Muscle of leg (tissue), 11 donors: ENCODE results near the gene HNRNPU. TPM values are rescaled to one million over a fixed set of nuclear protein-coding genes. Genes with fewer than 3 reads are reported as not detected.
"Not testable (repeated sequence)": the region's sequence is repeated elsewhere in the genome, so short reads cannot be mapped to it uniquely, and the experiment has no call there.

Experiments used
- DNase-seq: peaks from one replicate; pipeline ENCODE4 v3.0.0; 2013
- H3K27ac ChIP-seq: one replicate; pipeline ENCODE4 v1.5.1; 2013; ENCODE audit warnings: mild to moderate bottlenecking, low read length, control low read depth
- H3K27me3 ChIP-seq: one replicate; pipeline ENCODE4 v1.6.1; 2013; ENCODE audit warnings: low read length; ENCODE audit not compliant: control insufficient read depth, insufficient read depth
- H3K36me3 ChIP-seq: one replicate; pipeline ENCODE4 v1.6.1; 2013; ENCODE audit warnings: low read length; ENCODE audit not compliant: control insufficient read depth, insufficient read depth
- H3K4me1 ChIP-seq: one replicate; pipeline ENCODE4 v1.6.1; 2013; ENCODE audit warnings: low read length; ENCODE audit not compliant: control insufficient read depth, insufficient read depth
- H3K4me3 ChIP-seq: one replicate; pipeline ENCODE4 v1.5.1; 2013; ENCODE audit warnings: low read length, control low read depth
- H3K9me3 ChIP-seq: replicated peaks from 2 replicates; pipeline ENCODE4 v1.6.1; 2013; ENCODE audit warnings: low read depth, low read length; ENCODE audit not compliant: control insufficient read depth
- whole genome bisulfite sequencing: methylation state at CpG from one replicate; pipeline ENCODE4 v1.1.5; 2013; ENCODE audit warnings: missing lambda C conversion rate; ENCODE audit not compliant: insufficient coverage; 5-methylcytosine and 5-hydroxymethylcytosine counted together
- polyA plus RNA-seq, 8 donors: library from polyadenylated mRNA; unstranded; fragments of 120-200 nt; gene quantifications; one replicate each; pipeline versions ENCODE4 v1.2.1 to v1.2.3, GENCODE V29; 2013; ENCODE audit warnings: inconsistent platforms in 1 of 8, low replicate concordance in 1 of 8; ENCODE audit not compliant: insufficient read length in 8 of 8, insufficient read depth in 1 of 8
- total RNA-seq: library from RNA; stranded (reverse); fragments of 120-200 nt; gene quantifications from one replicate; pipeline ENCODE4 v1.2.4, GENCODE V29; 2013

HNRNPU gene
- total and polyA plus RNA-seq, 9 donors = 209 to 435 (median 366) TPM

GRCh38 chr1:244833260-244833659 is 31.1 kb downstream of the HNRNPU start:
- 72% methylated on average over 3 of the region's 8 CpGs for WGBS
- Histone ChIP-seq H3K4me3 (peak overlapping the region; percentile 61), H3K27ac (peak overlapping the region; percentile 99)
- H3K9me3 ChIP-seq, DNase-seq, H3K27me3 ChIP-seq, H3K36me3 ChIP-seq, H3K4me1 ChIP-seq: not testable (repeated sequence)

GRCh38 chr1:244830639-244831038 is 33.7 kb downstream of the HNRNPU start:
- no peaks in the 10 kb centered on the region for H3K27me3 ChIP-seq
- no peaks in the 10 kb centered on the region for H3K9me3 ChIP-seq
- no peak overlapping the region for H3K4me3 ChIP-seq
- no peak overlapping the region for H3K27ac ChIP-seq
- no CpG with 5 or more reads among the region's 3 CpGs for WGBS
- H3K36me3 ChIP-seq = no peaks in the 10 kb centered on the region
- DNase-seq = no peak
- no peaks in the 10 kb centered on the region for H3K4me1 ChIP-seq

GRCh38 chr1:244826712-244827111 is 37.6 kb downstream of the HNRNPU start:
- H3K27me3 ChIP-seq = no peaks in the 10 kb centered on the region
- no peaks in the 10 kb centered on the region for H3K9me3 ChIP-seq
- no peaks in the 10 kb centered on the region for H3K4me1 ChIP-seq
- H3K27ac ChIP-seq = no peak overlapping the region
- WGBS = 80% methylated on average over 1 of the region's 4 CpGs
- no peak for DNase-seq
- H3K36me3 ChIP-seq = no peaks in the 10 kb centered on the region
- no peak overlapping the region for H3K4me3 ChIP-seq

GRCh38 chr1:244822878-244823277 is 41.5 kb downstream of the HNRNPU start:
- Histone ChIP-seq H3K27me3 (no peaks in the 10 kb centered on the region), H3K9me3 (no peaks in the 10 kb centered on the region), H3K4me1 (no peaks in the 10 kb centered on the region), H3K27ac (no peak overlapping the region), H3K4me3 (no peak overlapping the region), H3K36me3 (no peaks in the 10 kb centered on the region)
- 97% methylated on average over 5 of the region's 11 CpGs for WGBS
- DNase-seq = no peak

GRCh38 chr1:244821134-244821533 is 43.2 kb downstream of the HNRNPU start:
- Histone ChIP-seq H3K27me3 (no peaks in the 10 kb centered on the region), H3K36me3 (no peaks in the 10 kb centered on the region), H3K9me3 (no peaks in the 10 kb centered on the region), H3K4me3 (no peak overlapping the region), H3K27ac (no peak overlapping the region), H3K4me1 (no peaks in the 10 kb centered on the region)
- no CpG with 5 or more reads among the region's 3 CpGs for WGBS
- DNase-seq = no peak

- no peak for DNase-seq
- no peak overlapping the region for H3K27ac ChIP-seq
- H3K9me3 ChIP-seq = no peaks in the 10 kb centered on the region
- no peak overlapping the region for H3K4me3 ChIP-seq
- no CpG with 5 or more reads among the region's 2 CpGs for WGBS
- no peaks in the 10 kb centered on the region for H3K4me1 ChIP-seq
- H3K27me3 ChIP-seq = no peaks in the 10 kb centered on the region
- H3K36me3 ChIP-seq = no peaks in the 10 kb centered on the region
Measured at GRCh38 chr1:244820131-244820530, 44.2 kb downstream of the HNRNPU start.

- Histone ChIP-seq H3K9me3 (no peaks in the 10 kb centered on the region), H3K4me3 (no peak overlapping the region), H3K4me1 (no peaks in the 10 kb centered on the region), H3K27me3 (no peaks in the 10 kb centered on the region), H3K27ac (no peak overlapping the region), H3K36me3 (no peaks in the 10 kb centered on the region)
- no peak for DNase-seq
- 83% methylated on average over 5 of the region's 12 CpGs for WGBS
Measured at GRCh38 chr1:244817415-244817894, 46.9 kb downstream of the HNRNPU start.

GRCh38 chr1:244815600-244816099 is 48.7 kb downstream of the HNRNPU start:
- Histone ChIP-seq H3K27ac (no peak overlapping the region), H3K4me3 (no peak overlapping the region), H3K9me3 (no peaks in the 10 kb centered on the region), H3K27me3 (no peaks in the 10 kb centered on the region), H3K4me1 (no peaks in the 10 kb centered on the region), H3K36me3 (no peaks in the 10 kb centered on the region)
- no peak for DNase-seq
- 38% methylated on average over 11 of the region's 15 CpGs for WGBS

- Histone ChIP-seq H3K4me3 (no peak overlapping the region), H3K4me1 (no peaks in the 10 kb centered on the region), H3K9me3 (no peaks in the 10 kb centered on the region), H3K27me3 (no peaks in the 10 kb centered on the region), H3K27ac (no peak overlapping the region), H3K36me3 (no peaks in the 10 kb centered on the region)
- DNase-seq = no peak
- WGBS = 38% methylated on average over 1 of the region's 6 CpGs
Measured at GRCh38 chr1:244813327-244813726, 51.0 kb downstream of the HNRNPU start.

- H3K4me3 ChIP-seq = no peak overlapping the region
- H3K4me1 ChIP-seq = no peaks in the 10 kb centered on the region
- no peaks in the 10 kb centered on the region for H3K27me3 ChIP-seq
- no peaks in the 10 kb centered on the region for H3K9me3 ChIP-seq
- no peak for DNase-seq
- H3K36me3 ChIP-seq = no peaks in the 10 kb centered on the region
- H3K27ac ChIP-seq = no peak overlapping the region
- 87% methylated on average over 21 of the region's 22 CpGs for WGBS
Measured at GRCh38 chr1:244810221-244810620, 54.1 kb downstream of the HNRNPU start.

- Histone ChIP-seq H3K27ac (no peak overlapping the region), H3K36me3 (no peaks in the 10 kb centered on the region)
- DNase-seq = no peak
Measured at GRCh38 chr1:244807138-244807537, 57.2 kb downstream of the HNRNPU start.

More at GRCh38 chr1:244807138-244807537, 57.2 kb downstream of the HNRNPU start:
- H3K4me3 ChIP-seq = no peak overlapping the region
- H3K4me1 ChIP-seq = no peaks in the 10 kb centered on the region
- H3K27me3 ChIP-seq = no peaks in the 10 kb centered on the region
- H3K9me3 ChIP-seq = no peaks in the 10 kb centered on the region
